Measurements from ENCODE around the gene GZF1. TPM values are rescaled to one million over a fixed set of nuclear protein-coding genes. Genes with fewer than 3 reads are reported as not detected.

Gene GZF1
- total RNA-seq, 1 experiment from 2014 or later, result 5.0 TPM

DNA sequence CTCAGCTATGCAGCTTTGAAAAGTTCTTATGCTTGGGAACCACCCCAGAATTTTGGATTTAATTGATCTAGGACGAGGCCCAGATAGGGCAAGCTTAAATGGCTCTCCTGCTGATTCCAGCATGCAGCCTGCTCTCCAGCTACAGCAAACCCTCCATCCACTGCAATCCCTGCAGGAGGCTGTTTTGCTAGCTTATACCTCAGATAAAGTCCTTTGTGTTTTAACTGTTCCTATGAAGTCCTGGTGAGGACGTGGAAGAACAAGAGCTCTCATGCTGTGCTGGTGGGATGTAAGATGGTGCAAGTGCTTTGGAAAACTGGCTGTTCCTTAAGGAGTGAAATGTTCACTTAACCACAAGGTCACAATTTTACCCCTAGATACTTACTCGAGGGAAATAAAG, 36.9 kb upstream of the GZF1 start:
- TF ChIP-seq, protein P1, sequence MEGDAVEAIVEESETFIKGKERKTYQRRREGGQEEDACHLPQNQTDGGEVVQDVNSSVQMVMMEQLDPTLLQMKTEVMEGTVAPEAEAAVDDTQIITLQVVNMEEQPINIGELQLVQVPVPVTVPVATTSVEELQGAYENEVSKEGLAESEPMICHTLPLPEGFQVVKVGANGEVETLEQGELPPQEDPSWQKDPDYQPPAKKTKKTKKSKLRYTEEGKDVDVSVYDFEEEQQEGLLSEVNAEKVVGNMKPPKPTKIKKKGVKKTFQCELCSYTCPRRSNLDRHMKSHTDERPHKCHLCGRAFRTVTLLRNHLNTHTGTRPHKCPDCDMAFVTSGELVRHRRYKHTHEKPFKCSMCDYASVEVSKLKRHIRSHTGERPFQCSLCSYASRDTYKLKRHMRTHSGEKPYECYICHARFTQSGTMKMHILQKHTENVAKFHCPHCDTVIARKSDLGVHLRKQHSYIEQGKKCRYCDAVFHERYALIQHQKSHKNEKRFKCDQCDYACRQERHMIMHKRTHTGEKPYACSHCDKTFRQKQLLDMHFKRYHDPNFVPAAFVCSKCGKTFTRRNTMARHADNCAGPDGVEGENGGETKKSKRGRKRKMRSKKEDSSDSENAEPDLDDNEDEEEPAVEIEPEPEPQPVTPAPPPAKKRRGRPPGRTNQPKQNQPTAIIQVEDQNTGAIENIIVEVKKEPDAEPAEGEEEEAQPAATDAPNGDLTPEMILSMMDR (IDR thresholded peaks at IDR 0.05; ENCODE audit: unreplicated experiment), result no peak
- peaks cover 12% of the 10 kb centered on the region for H3K27me3 Mint-ChIP-seq (ENCODE audit: unreplicated experiment)
- intact Hi-C loops (cut with micrococcal nuclease; ENCODE audit: unreplicated experiment), result no loop called here
- no peak overlapping the region for H3K4me3 Mint-ChIP-seq (ENCODE audit: low read depth, unreplicated experiment)
- H3K9me3 Mint-ChIP-seq (ENCODE audit: low read depth, unreplicated experiment), result no peaks in the 10 kb centered on the region
- no peak for DNase-seq
- peaks cover 5% of the 10 kb centered on the region for H3K36me3 Mint-ChIP-seq (ENCODE audit: insufficient read depth, unreplicated experiment)
- no peak overlapping the region for H3K27ac Mint-ChIP-seq (ENCODE audit: unreplicated experiment)
- no TSS peak for BruUV-seq (replicated peaks)
- H3K4me1 Mint-ChIP-seq (ENCODE audit: low read depth, unreplicated experiment), result no peaks in the 10 kb centered on the region
- CTCF ChIA-PET, result no interaction called here

DNA sequence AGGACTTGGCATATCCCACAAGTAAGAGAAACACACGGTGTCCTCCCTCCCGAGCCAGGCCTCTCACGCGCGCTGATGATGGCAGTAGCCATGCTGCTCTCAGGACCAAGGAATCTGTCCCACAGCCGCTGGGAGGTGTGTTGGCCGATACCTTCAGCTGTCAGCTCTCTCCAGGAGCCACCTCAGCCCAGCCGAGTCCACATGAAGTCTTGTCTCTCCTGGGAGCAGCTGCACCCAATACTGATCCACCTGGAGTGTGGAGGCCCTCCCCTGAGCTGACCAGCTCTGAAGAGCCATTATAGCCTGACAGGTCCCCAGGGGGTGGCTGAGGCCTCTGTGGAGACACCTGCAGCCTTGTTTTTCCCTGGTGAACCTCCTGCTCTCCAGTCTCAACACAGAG, 35.2 kb upstream of the GZF1 start:
- Mint-ChIP-seq H3K27ac (ENCODE audit: unreplicated experiment) (no peak overlapping the region), H3K4me3 (ENCODE audit: low read depth, unreplicated experiment) (no peak overlapping the region), H3K9me3 (ENCODE audit: low read depth, unreplicated experiment) (no peaks in the 10 kb centered on the region), H3K4me1 (ENCODE audit: low read depth, unreplicated experiment) (no peaks in the 10 kb centered on the region), H3K36me3 (ENCODE audit: insufficient read depth, unreplicated experiment) (peaks cover 5% of the 10 kb centered on the region), H3K27me3 (ENCODE audit: unreplicated experiment) (peaks cover 12% of the 10 kb centered on the region)
- CTCF ChIA-PET, result no interaction called here
- TF ChIP-seq, protein P1 (IDR thresholded peaks at IDR 0.05; ENCODE audit: unreplicated experiment), result no peak
- no peak for DNase-seq
- BruUV-seq (replicated peaks), result no TSS peak
- intact Hi-C loops (cut with micrococcal nuclease; ENCODE audit: unreplicated experiment), result no loop called here

DNA sequence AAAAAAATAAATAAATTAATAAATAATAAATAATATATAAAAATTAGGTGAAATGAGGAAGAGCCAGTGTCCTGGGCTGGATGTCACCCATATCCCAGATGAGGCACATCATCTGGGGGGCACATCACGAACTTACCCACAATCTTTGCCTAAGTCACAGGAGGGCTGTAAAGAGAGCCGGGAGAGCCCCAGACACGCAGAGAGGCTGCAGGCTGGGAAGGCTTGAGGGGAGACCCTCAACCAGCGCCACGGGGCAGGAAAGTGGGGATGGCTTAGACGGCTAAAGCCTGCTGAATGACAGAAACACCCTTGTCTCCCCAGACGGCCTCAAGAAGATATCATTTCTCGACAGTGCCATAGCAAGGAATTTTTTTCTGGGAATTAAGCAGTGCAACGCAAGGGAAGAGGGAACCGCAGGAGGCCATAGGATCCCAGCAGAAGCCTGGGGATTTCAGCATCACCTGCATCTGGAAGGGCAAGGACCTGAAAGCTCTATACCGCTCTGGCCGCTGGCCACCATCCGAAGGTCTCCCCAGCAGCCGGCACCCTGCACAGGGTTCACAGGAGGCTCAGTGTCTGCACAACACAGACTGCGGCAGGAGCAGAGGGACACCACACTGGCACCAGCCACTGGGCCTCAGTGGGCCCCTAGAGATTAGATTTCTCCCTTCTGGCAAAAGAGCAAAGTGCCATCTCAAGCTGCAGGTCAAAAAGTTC, 34.2 kb upstream of the GZF1 start:
- BruUV-seq (replicated peaks), result no TSS peak
- H3K4me3 Mint-ChIP-seq (ENCODE audit: low read depth, unreplicated experiment), result no peak overlapping the region
- H3K27ac Mint-ChIP-seq (ENCODE audit: unreplicated experiment), result no peak overlapping the region
- H3K4me1 Mint-ChIP-seq (ENCODE audit: low read depth, unreplicated experiment), result no peaks in the 10 kb centered on the region
- CTCF ChIA-PET, result no interaction called here
- intact Hi-C loops (cut with micrococcal nuclease; ENCODE audit: unreplicated experiment), result no loop called here
- no peak for DNase-seq
- TF ChIP-seq, protein P1 (IDR thresholded peaks at IDR 0.05; ENCODE audit: unreplicated experiment), result no peak
- peaks cover 12% of the 10 kb centered on the region for H3K27me3 Mint-ChIP-seq (ENCODE audit: unreplicated experiment)
- peaks cover 5% of the 10 kb centered on the region for H3K36me3 Mint-ChIP-seq (ENCODE audit: insufficient read depth, unreplicated experiment)
- H3K9me3 Mint-ChIP-seq (ENCODE audit: low read depth, unreplicated experiment), result no peaks in the 10 kb centered on the region

DNA sequence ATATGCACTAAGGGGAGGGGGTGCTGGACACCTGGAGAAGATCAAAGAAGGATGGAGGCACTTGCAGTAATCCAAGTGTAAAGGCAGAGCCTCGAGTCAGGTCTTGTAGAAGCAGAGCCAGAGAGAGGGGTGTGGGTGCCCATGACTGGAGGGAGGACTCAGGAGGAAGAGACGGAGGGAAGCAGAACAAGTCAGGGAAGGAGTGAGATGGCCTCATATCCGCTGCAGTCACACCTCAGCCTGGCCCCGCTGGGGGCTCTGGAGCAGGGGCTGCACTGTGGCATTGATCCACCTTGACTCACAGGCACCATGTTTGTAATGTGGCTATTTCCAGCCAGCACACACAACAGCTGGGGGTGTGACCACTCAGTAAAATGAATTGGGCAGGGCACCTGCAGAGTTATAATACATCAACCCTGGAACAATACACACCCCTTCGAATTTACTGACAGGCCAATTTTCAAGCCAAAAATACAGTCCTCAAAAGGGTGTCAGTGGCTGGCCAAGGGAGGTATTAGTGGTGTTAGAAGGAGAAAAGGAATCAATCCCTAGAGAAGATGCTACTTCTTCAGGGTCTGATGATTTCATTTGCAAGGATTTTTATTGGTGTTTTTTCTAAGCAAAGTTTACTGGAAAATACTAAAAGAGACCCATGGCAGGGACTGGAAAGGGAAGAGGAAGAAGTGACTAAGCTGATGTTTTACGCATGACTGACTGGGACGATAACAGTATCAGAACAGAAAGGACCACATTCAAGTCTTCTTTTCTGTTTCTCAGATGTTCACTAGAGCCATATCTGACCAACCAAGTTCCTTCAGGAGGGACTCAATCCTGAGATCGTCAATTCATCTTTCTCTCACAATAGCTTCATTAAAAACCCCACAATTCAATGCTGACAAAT, 30.3 kb upstream of the GZF1 start:
- no TSS peak for BruUV-seq (replicated peaks)
- Mint-ChIP-seq H3K27ac (ENCODE audit: unreplicated experiment) (no peak overlapping the region), H3K27me3 (ENCODE audit: unreplicated experiment) (no peaks in the 10 kb centered on the region), H3K9me3 (ENCODE audit: low read depth, unreplicated experiment) (no peaks in the 10 kb centered on the region), H3K4me3 (ENCODE audit: low read depth, unreplicated experiment) (no peak overlapping the region), H3K36me3 (ENCODE audit: insufficient read depth, unreplicated experiment) (no peaks in the 10 kb centered on the region), H3K4me1 (ENCODE audit: low read depth, unreplicated experiment) (no peaks in the 10 kb centered on the region)
- TF ChIP-seq, protein P1 (IDR thresholded peaks at IDR 0.05; ENCODE audit: unreplicated experiment), result no peak
- intact Hi-C loops (cut with micrococcal nuclease; ENCODE audit: unreplicated experiment), result no loop called here
- CTCF ChIA-PET, result no interaction called here
- DNase-seq, result no peak

All from Calu3 (cell line).